Gastrocnemius medialis (tissue), 4 donors: ENCODE results near the gene DNM3. TPM values are rescaled to one million over a fixed set of nuclear protein-coding genes. Genes with fewer than 3 reads are reported as not detected.

ENCODE experiments used
- ATAC-seq, 2 donors: fragments of 150-250 bp; one replicate each; pipeline ENCODE4 v1.9.1; 2016
- DNase-seq, 2 donors: peaks; one replicate each; pipeline ENCODE4 v3.0.0-alpha.2; 2019
- H3K27ac ChIP-seq, 4 donors: fragments of 200-600 bp; sonication (generic); 1 replicate in 1 of 4; 2 replicates in 3 of 4; pipeline ENCODE4 v1.5.1; 2016 to 2018; ENCODE audit warnings: mild to moderate bottlenecking in 2 of 4, moderate library complexity in 1 of 4
- H3K27me3 ChIP-seq, 3 donors: fragments of 200-600 bp; sonication (generic) in 2 of 3; 1 replicate in 1 of 3; 2 replicates in 2 of 3; pipeline versions ENCODE4 v1.5.1 to v1.6.0; 2016 to 2019; ENCODE audit warnings: mild to moderate bottlenecking in 1 of 3, moderate library complexity in 1 of 3
- H3K36me3 ChIP-seq, 2 donors: fragments of 200-600 bp; sonication (generic) in 1 of 2; one replicate each; pipeline ENCODE4 v1.5.1; 2017 to 2018
- H3K4me1 ChIP-seq, 2 donors: fragments of 200-600 bp; sonication (generic) in 1 of 2; one replicate each; pipeline ENCODE4 v1.5.1; 2016 to 2017; ENCODE audit warnings: mild to moderate bottlenecking in 2 of 2
- H3K4me3 ChIP-seq, 4 donors: fragments of 200-600 bp; sonication (generic) in 3 of 4; 1 replicate in 1 of 4; 2 replicates in 3 of 4; pipeline ENCODE4 v1.5.1; 2016 to 2019; ENCODE audit warnings: mild to moderate bottlenecking in 2 of 4
- H3K9me3 ChIP-seq, 3 donors: fragments of 200-600 bp; sonication (generic) in 2 of 3; 1 replicate in 1 of 3; 2 replicates in 2 of 3; pipeline ENCODE4 v1.5.1; 2016 to 2019
- POLR2A ChIP-seq, 2 donors: fragments of 450-650 bp; IDR thresholded peaks; one replicate each; pipeline ENCODE4 v1.6.1; 2017; ENCODE audit warnings: antibody characterized with exemption in 2 of 2, mild to moderate bottlenecking in 2 of 2, moderate library complexity in 2 of 2
- in situ Hi-C, 4 donors: fragments of 200-750 bp; cut with MboI; loops; one replicate each; pipeline versions ENCODE4 v1.15.0 to v1.8.0; 2017; ENCODE audit warnings: low sequenced_read_pairs in 4 of 4
- intact Hi-C: fragments of 100-400 bp; cut with DNase I; formaldehyde crosslinking; loops from one replicate; pipeline ENCODE4 v1.15.1; 2023; ENCODE audit warnings: low total_unique reads
- total RNA-seq, 4 donors: library from RNA; depleted of rRNA; stranded (reverse); fragments of >200 nt; gene quantifications; one replicate each; pipeline versions ENCODE4 v1.1.0 to v1.2.3, GENCODE V29; 2016
- TF ChIP-seq, protein P1 (sequence below), 5 experiments: fragments of 450-650 bp in 3 of 5; fragments of 200-600 bp in 2 of 5; sonication (generic) in 2 of 5; IDR thresholded peaks in 4 of 5; conservative IDR thresholded peaks in 1 of 5; 1 replicate in 4 of 5; 2 replicates in 1 of 5; pipeline ENCODE4 v1.5.1; 2016 to 2019; ENCODE audit warnings: antibody characterized with exemption in 5 of 5, mild to moderate bottlenecking in 3 of 5, moderate library complexity in 3 of 5

DNM3 gene
- total RNA-seq, 4 donors from 2014 or later, result 0.35 to 1.6 (median 1.1) TPM

DNA sequence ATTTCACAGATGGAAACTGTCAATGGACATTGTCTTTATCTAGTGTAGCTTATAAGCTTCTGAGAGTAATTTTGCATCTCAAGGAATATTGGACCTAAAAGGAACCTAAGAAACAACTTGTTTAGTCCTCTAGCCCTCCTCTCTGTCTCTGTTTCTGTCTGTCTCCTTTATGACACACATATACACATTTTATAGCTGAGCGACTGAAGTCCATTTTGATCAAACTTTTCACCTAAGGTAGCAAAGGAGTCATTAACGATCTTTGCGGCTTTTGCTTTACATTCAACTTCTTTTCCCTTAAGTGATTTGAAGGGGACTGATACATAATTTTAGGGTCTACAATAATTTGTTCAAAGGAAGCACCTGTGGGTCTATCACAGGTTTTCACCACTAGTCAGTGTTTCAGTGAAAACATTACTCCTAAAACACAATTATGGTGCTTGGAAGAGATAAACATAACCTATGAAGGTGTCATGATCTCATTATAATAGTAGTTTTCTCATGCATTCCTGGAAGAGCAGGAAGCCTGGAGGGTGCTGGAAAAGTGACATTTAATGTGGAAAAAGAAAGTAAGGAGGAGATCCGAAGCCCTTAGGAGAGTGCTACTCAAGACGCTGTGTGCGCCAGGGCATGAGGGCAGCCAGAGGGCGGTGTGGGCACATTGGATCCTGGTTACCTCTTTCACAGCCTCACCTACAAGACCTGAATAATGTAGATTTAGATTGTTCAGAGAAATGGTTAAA is 248.6 kb downstream of the DNM3 start:
- in situ Hi-C loops, result no loop called here

DNA sequence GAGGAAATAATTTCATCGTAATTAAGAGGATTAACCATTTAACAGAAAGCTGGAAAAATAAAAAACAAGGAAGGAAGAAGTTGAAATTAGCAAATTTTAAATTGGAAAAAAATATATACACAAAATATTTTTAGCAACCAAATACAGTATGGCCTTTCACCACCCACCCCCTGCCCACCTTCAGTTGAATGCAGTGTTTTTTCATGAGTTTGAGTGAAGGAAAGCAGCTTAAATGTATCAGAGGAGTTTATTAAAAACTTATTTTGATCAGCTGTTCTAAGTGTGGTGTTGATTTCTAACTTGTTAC is 249.2 kb downstream of the DNM3 start:
- H3K4me1 ChIP-seq, result no peaks in the 10 kb centered on the region
- H3K9me3 ChIP-seq, result no peaks in the 10 kb centered on the region
- ATAC-seq (no peak), DNase-seq (no peak)
- TF ChIP-seq, protein P1, sequence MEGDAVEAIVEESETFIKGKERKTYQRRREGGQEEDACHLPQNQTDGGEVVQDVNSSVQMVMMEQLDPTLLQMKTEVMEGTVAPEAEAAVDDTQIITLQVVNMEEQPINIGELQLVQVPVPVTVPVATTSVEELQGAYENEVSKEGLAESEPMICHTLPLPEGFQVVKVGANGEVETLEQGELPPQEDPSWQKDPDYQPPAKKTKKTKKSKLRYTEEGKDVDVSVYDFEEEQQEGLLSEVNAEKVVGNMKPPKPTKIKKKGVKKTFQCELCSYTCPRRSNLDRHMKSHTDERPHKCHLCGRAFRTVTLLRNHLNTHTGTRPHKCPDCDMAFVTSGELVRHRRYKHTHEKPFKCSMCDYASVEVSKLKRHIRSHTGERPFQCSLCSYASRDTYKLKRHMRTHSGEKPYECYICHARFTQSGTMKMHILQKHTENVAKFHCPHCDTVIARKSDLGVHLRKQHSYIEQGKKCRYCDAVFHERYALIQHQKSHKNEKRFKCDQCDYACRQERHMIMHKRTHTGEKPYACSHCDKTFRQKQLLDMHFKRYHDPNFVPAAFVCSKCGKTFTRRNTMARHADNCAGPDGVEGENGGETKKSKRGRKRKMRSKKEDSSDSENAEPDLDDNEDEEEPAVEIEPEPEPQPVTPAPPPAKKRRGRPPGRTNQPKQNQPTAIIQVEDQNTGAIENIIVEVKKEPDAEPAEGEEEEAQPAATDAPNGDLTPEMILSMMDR (IDR thresholded peaks at IDR 0.05 in 4 of 5, conservative IDR thresholded peaks at IDR 0.05 in 1 of 5), result no peak
- TF ChIP-seq POLR2A (IDR thresholded peaks at IDR 0.05), result no peak
- in situ Hi-C loops (no loop called here), intact Hi-C loops (no loop called here)
- H3K27ac ChIP-seq, result no peak overlapping the region
- no peaks in the 10 kb centered on the region for H3K36me3 ChIP-seq
- no peak overlapping the region for H3K4me3 ChIP-seq
- H3K27me3 ChIP-seq, result no peaks in the 10 kb centered on the region

More for the DNA sequence above, 248.6 kb downstream of the DNM3 start:
- Histone ChIP-seq H3K4me1 (no peaks in the 10 kb centered on the region), H3K27me3 (no peaks in the 10 kb centered on the region), H3K9me3 (no peaks in the 10 kb centered on the region), H3K4me3 (no peak overlapping the region), H3K27ac (no peak overlapping the region), H3K36me3 (no peaks in the 10 kb centered on the region)
- ATAC-seq (no peak), DNase-seq (no peak)
- TF ChIP-seq POLR2A (IDR thresholded peaks at IDR 0.05), result no peak
- TF ChIP-seq, protein P1 (IDR thresholded peaks at IDR 0.05 in 4 of 5, conservative IDR thresholded peaks at IDR 0.05 in 1 of 5), result peak in 3 of 5 experiments; percentile 14 to 35 (median 26)
- intact Hi-C loops, result no loop called here

DNA sequence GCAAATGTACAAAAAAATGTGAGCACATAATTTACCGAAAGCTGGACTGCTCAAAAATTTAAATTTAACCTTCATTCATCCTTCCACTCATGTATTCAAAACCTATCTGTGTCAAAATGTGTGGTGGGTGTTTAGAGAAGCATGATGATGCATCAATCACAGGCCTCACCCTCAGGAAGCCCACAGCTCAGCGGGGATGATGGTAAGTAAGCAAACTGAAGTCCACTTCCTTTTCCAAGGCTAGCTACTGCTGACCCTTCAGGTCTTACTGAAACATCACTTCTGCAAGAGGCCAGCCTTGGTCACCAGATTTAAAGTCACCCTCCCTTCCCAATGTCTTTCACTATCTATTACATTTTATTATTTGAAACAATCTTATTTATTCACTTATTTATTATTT is 254.5 kb downstream of the DNM3 start:
- no peak for ATAC-seq
- Histone ChIP-seq H3K36me3 (no peaks in the 10 kb centered on the region), H3K4me3 (no peak overlapping the region), H3K9me3 (no peaks in the 10 kb centered on the region), H3K27ac (no peak overlapping the region), H3K4me1 (no peaks in the 10 kb centered on the region), H3K27me3 (no peaks in the 10 kb centered on the region)
- DNase-seq, result no peak
- in situ Hi-C loops, result no loop called here
- intact Hi-C loops, result no loop called here
- TF ChIP-seq, protein P1 (IDR thresholded peaks at IDR 0.05 in 4 of 5, conservative IDR thresholded peaks at IDR 0.05 in 1 of 5), result no peak
- no peak for TF ChIP-seq POLR2A (IDR thresholded peaks at IDR 0.05)

DNA sequence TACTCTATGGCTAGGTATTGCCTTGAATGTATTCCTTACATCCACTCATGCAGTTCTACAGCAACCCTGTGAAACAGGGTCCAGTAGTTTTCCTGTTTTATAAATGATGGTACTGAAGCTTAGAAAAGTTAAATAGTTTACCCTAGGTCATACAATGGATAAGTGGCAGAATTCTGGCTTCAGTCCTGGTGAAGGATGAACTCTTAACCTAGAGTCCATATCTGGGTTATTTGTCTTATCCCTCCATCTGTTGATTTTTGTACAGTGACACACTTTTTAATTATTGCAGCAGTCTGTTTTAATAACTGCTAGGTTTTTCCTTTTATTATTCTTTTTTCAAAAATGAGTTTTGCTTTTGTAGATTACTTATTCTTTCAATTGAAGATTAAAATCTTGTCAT is 263.9 kb downstream of the DNM3 start:
- Histone ChIP-seq H3K4me1 (no peaks in the 10 kb centered on the region), H3K36me3 (no peaks in the 10 kb centered on the region), H3K27me3 (no peaks in the 10 kb centered on the region), H3K4me3 (no peak overlapping the region), H3K9me3 (no peaks in the 10 kb centered on the region), H3K27ac (no peak overlapping the region)
- ATAC-seq (no peak), DNase-seq (no peak)
- intact Hi-C loops (no loop called here), in situ Hi-C loops (no loop called here)
- TF ChIP-seq, protein P1 (IDR thresholded peaks at IDR 0.05 in 4 of 5, conservative IDR thresholded peaks at IDR 0.05 in 1 of 5), result no peak
- TF ChIP-seq POLR2A (IDR thresholded peaks at IDR 0.05), result no peak
